ENCODE results near the gene NAT16.
A peak's percentile ranks its signal among the peaks of the same experiment; 100 is the strongest.
"Not testable (repeated sequence)": the region's sequence is repeated elsewhere in the genome, so short reads cannot be mapped to it uniquely, and the experiment has no call there.

Gene NAT16

GRCh38 chr7:101180130-101180755 is at the start of gene NAT16:
NAT16 (minus strand) TSS chr7:101180293; CDS start chr7:101174807, 5,486 bp downstream.
- no peak for DNase-seq (ENCODE audit: low read depth in 2 of 3, low spot score in 2 of 3)

- DNase-seq (ENCODE audit: low read depth in 2 of 3, low spot score in 2 of 3): no peak
Observed at GRCh38 chr7:101226721-101227120, 46.6 kb upstream of the NAT16 start.

GRCh38 chr7:101225650-101226049 is 45.6 kb upstream of the NAT16 start:
- no peak for DNase-seq (ENCODE audit: low read depth in 2 of 3, low spot score in 2 of 3)

GRCh38 chr7:101223528-101223927 is 43.4 kb upstream of the NAT16 start:
- DNase-seq (ENCODE audit: low read depth in 2 of 3, low spot score in 2 of 3): no peak

- DNase-seq (ENCODE audit: low read depth in 2 of 3, low spot score in 2 of 3): no peak
Observed at GRCh38 chr7:101222275-101222830, 42.3 kb upstream of the NAT16 start.

GRCh38 chr7:101220295-101220694 is 40.2 kb upstream of the NAT16 start:
- DNase-seq (ENCODE audit: low read depth in 2 of 3, low spot score in 2 of 3): no peak

GRCh38 chr7:101218236-101219125 is 38.4 kb upstream of the NAT16 start:
- DNase-seq (ENCODE audit: low read depth in 2 of 3, low spot score in 2 of 3): no peak

GRCh38 chr7:101217388-101218235 is 37.5 kb upstream of the NAT16 start, which contains the start of the genes PLOD3 and ZNHIT1:
PLOD3 (minus strand) TSS chr7:101217581; CDS start chr7:101217274, 307 bp downstream.
ZNHIT1 (plus strand) TSS chr7:101218165; CDS start chr7:101218196, 31 bp downstream.
- DNase-seq (ENCODE audit: low read depth in 2 of 3, low spot score in 2 of 3): peak; percentile 83 to 91 (median 87)

GRCh38 chr7:101216860-101217387 is 36.8 kb upstream of the NAT16 start:
- no peak for DNase-seq (ENCODE audit: low read depth in 2 of 3, low spot score in 2 of 3)

GRCh38 chr7:101216001-101216859 is 36.1 kb upstream of the NAT16 start:
- DNase-seq (ENCODE audit: low read depth in 2 of 3, low spot score in 2 of 3): no peak

GRCh38 chr7:101212014-101212413 is 31.9 kb upstream of the NAT16 start:
- no peak for DNase-seq (ENCODE audit: low read depth in 2 of 3, low spot score in 2 of 3)

GRCh38 chr7:101211501-101211900 is 31.4 kb upstream of the NAT16 start:
- no peak for DNase-seq (ENCODE audit: low read depth in 2 of 3, low spot score in 2 of 3)

- DNase-seq (ENCODE audit: low read depth in 2 of 3, low spot score in 2 of 3): no peak
Observed at GRCh38 chr7:101210143-101210542, 30.1 kb upstream of the NAT16 start.

GRCh38 chr7:101208794-101209193 is 28.7 kb upstream of the NAT16 start:
- DNase-seq (ENCODE audit: low read depth in 2 of 3, low spot score in 2 of 3): no peak

GRCh38 chr7:101207459-101207858 is 27.4 kb upstream of the NAT16 start:
- DNase-seq (ENCODE audit: low read depth in 2 of 3, low spot score in 2 of 3): no peak

- no peak for DNase-seq (ENCODE audit: low read depth in 2 of 3, low spot score in 2 of 3)
Observed at GRCh38 chr7:101206665-101207042, 26.6 kb upstream of the NAT16 start.

GRCh38 chr7:101205901-101206664 is 26.0 kb upstream of the NAT16 start:
- DNase-seq (ENCODE audit: low read depth in 2 of 3, low spot score in 2 of 3): no peak

- not testable (repeated sequence) for DNase-seq (ENCODE audit: low read depth in 2 of 3, low spot score in 2 of 3)
Observed at GRCh38 chr7:101203740-101204738, 23.9 kb upstream of the NAT16 start.
